GOT3 (cell line): ENCODE results near the gene STUM.

Experiments used
- DNase-seq: peaks from one replicate; lab custom pipeline; 2025; ENCODE audit warnings: mixed read lengths; lab: John Stamatoyannopoulos, UW

STUM gene

DNA sequence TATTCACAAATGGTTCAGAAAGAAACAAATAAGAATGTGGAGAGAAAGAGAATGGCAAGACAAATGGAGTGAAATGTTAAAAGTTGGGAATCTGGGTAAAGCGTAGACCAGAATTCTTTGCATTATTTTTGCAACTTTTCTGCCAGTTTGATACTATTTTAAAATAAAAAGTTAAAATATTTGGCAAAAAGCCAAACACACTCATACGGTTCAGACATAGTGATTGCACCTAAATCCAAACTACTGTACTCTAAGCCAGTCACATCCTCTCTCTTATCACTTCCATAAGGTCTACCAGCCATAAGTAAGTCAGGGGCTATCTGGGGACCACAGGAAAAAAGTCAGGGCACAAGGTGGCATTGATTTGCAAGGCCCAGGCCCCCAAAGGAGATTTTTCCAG is 14.4 kb downstream of the STUM start:
- no peak for DNase-seq

DNA sequence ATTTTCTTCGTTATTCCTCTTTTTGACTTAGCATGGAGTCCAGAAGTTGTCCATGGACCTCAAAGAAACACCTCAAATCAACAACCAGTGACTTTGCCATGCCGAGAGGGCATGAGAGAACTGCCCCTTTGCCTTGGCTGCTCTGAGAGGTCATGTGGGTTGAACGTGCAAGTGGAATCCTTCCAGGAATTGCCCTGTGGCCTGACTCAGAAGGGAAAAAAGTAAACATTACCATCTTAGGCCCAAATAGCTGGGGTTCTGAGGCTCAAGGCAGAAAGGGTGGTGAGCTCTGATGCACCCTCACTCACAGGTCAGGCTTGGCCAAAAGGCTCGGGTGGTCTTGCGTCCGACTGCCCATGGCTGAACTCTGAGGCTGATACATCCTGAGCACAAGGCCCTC is 15.1 kb downstream of the STUM start:
- DNase-seq = no peak

DNA sequence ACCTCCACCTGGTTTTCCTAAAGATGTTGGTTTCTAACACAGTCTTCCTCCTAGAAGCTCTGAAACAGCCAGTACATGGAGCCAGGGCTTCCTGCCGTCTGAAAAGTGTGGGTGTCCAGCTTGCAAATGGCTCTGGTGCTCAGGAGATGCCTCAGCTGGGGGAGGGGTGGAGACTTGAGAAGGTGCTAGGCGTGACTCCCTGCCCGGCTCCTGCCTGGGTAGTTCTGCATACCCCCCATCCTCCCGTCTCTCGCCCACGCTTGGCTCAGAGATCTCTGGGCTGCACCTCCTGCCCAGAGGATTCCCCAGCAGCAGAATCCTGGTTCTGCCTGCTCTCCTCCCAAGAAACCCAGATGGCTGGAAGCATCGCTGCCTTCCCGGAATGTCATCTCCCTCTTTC is 16.9 kb downstream of the STUM start:
- DNase-seq = no peak

GRCh38 chr1:226566234-226566633 is 17.7 kb downstream of the STUM start:
- no peak for DNase-seq

- DNase-seq = no peak
These were observed 18.2 kb downstream of the STUM start for GRCh38 chr1:226566760-226567159.

GRCh38 chr1:226568077-226568831 is 19.7 kb downstream of the STUM start:
- DNase-seq = no peak

- DNase-seq = no peak
These were observed 20.6 kb downstream of the STUM start for GRCh38 chr1:226568975-226569741.

DNA sequence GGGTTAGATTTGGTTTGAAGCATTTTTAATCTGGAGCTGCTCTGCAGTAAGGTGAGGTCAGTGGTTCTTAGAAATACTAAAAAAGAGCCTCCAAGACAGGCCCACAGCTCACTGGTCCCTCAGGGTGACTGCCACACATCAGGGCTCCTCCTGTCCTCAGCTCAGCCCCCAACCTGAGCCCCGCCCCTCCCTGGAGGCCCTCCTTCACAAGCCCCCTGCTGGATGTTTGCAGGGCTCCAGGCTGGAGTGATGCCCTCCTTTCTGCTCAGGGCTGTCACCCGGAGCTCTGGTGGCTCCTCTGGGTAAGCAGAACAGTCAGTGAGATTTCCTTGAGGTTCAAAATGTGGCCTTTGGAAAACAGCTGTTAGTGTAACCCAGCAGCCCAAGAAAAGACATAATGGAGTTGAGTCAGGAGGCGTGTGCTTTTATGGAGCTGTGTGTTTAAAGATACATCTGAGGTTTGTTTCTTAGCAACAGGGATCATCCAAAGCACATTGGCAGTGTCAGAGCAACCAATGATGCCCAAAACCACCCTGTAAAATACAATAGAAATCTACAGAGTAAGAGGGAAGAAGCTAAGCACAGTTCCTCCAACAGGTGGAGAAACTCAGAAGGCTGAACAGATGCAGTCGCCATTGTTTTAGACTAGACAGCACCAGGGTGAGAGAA is 21.4 kb downstream of the STUM start:
- no peak for DNase-seq

GRCh38 chr1:226571893-226572292 is 23.3 kb downstream of the STUM start:
- no peak for DNase-seq

DNA sequence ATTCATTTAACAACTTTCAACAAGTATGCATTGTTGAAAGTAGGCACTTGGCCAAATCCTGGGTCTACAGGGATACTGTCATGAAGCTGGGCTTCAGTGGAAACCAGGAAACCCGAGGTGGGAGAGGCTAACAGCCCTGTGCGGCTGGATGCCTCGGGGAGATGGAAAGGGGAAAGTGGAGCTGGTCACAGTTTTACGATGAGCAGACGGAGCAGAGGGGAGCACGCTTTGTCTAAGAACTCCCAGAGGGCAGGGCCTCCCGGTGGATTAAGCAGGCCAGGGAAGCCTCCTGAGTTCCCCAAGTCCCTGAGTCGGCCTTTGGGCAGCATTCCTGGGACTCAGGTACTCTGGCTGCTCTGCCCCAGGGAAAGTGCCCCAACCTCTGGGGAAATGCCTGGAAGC is 23.8 kb downstream of the STUM start:
- DNase-seq = no peak

DNA sequence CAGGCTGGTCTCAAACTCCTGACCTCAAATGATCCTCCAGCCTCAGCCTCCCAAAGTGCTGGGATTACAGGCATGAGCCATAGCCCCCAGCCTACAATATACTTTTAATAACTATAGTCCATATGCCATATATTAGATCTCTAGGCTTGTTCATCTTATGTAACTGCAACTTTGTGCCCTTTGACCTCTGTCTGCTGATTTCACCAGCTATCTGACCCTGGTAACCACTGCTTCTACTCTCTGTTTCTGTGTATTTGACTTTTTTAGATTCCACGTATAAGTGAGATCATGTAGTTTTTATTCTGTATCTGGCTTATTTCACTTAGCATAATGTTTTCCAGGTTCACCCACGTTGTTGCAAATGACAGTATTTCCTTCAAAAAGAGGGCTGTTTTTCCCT is 25.5 kb downstream of the STUM start:
- DNase-seq = no peak

- DNase-seq = no peak
These were observed 26.2 kb downstream of the STUM start for GRCh38 chr1:226574591-226575435.

DNA sequence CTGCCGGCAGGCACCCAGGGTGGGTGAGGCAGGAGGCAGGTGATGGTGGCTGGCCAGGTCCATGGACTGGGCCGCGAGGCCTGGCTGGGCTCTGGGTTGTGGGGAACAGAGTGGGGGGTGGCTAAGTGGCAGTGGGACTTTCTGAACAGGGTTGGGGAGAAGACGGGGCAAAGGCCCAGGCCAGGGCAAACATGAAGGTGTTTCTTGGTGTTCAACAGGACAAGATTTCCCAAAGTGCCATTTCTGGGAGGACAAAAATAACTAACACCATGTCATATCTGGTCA is 26.8 kb downstream of the STUM start:
- no peak for DNase-seq

- DNase-seq = no peak
These were observed 27.3 kb downstream of the STUM start for GRCh38 chr1:226575739-226576378.

DNA sequence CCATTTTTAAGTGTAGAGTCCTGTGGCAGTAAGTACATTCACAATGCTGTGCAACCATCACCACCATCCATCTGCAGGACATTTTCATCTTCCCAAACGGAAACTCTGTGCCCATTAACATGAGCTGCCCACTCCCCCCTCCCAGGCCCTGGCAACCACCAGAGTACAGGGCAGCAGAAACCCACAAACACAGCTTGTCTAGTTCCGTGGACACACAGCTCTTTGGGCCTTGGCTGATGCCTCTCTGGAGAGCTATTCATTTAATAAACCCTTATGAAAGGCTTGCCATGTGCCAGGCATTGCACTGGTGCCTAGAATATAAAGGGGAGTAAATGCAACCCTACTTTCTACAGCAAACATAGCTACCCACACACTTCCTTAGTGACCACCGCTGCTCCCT is 28.0 kb downstream of the STUM start:
- DNase-seq = no peak

DNA sequence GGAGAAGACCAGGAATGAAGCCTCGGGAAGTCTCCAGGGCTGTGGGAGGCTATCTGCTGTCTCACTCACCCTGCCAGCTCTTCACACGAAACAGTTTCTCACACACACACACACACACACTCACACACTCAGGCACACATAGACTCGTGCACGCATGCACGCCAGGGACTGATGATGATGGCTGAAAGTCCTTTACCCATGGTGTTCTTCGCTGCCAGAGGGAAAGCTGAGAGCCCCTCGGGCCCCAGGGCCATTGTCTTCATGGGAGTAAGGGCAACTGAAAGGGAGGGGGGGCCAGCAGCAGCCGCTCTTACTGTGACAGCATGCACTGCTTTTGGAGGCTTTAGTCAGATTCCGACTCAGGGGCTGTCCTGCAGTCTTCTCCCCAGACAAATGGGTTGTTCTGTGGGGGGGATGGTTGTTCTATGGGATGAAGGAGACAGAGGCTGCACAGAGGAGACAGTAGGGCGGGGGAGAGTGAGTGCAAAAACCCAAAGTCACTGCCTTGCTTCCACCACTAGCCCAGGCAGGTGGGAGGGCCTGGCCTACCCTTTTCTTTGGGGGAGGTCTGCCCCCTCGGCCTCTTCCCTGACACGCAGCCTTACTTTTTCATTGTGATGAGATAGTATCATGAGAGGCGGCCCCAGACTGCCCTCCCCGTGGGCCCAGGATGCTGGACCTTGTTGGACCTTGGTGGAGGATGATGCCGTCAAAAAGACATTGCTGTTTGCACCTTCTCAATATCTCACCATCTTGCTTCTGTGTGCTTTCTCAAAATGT is 29.0 kb downstream of the STUM start:
- DNase-seq = no peak

GRCh38 chr1:226578946-226579578 is 30.5 kb downstream of the STUM start:
- no peak for DNase-seq

GRCh38 chr1:226579781-226580323 is 31.3 kb downstream of the STUM start:
- DNase-seq = no peak

- no peak for DNase-seq
These were observed 32.2 kb downstream of the STUM start for GRCh38 chr1:226580625-226581270.
